Spinal cord (tissue), 10 donors: ENCODE measurements around the gene EMSY. TPM values are rescaled to one million over a fixed set of nuclear protein-coding genes. Genes with fewer than 3 reads are reported as not detected.
A peak's percentile ranks its signal among the peaks of the same experiment; 100 is the strongest.

Experiments used
- DNase-seq, 6 donors: peaks; one replicate each; pipeline versions ENCODE4 v3.0.0 to v3.0.0-alpha.2; 2013 to 2015; ENCODE audit warnings: low spot score in 6 of 6, low read depth in 4 of 6
- H3K27ac ChIP-seq: one replicate; pipeline ENCODE4 v1.5.1; 2013; ENCODE audit warnings: low read depth, low read length, control low read depth
- H3K27me3 ChIP-seq: one replicate; pipeline ENCODE4 v1.6.1; 2013; ENCODE audit warnings: low read length; ENCODE audit not compliant: control insufficient read depth, insufficient read depth
- H3K36me3 ChIP-seq: one replicate; pipeline ENCODE4 v1.6.1; 2013; ENCODE audit warnings: low read length; ENCODE audit not compliant: control insufficient read depth, insufficient read depth
- H3K4me1 ChIP-seq: one replicate; pipeline ENCODE4 v1.6.1; 2013; ENCODE audit warnings: low read length; ENCODE audit not compliant: control insufficient read depth, insufficient read depth
- H3K4me3 ChIP-seq: one replicate; pipeline ENCODE4 v1.5.1; 2013; ENCODE audit warnings: low read depth, low read length, control low read depth
- H3K9me3 ChIP-seq: one replicate; pipeline ENCODE4 v1.6.1; 2013; ENCODE audit warnings: low read length; ENCODE audit not compliant: control insufficient read depth, insufficient read depth
- WGBS: methylation state at CpG from one replicate; pipeline ENCODE4 v1.1.5; 2013; ENCODE audit warnings: missing lambda C conversion rate; ENCODE audit not compliant: insufficient coverage; 5-methylcytosine and 5-hydroxymethylcytosine counted together
- polyA plus RNA-seq, 2 donors: library from polyadenylated mRNA; unstranded; fragments of 120-200 nt; gene quantifications; one replicate each; pipeline ENCODE4 v1.2.1, GENCODE V29; 2013; ENCODE audit not compliant: insufficient read length in 2 of 2
- total RNA-seq, 2 donors: library from RNA; depleted of rRNA in 1 of 2; stranded (reverse); fragments of 120-200 nt in 1 of 2; fragments of >200 nt in 1 of 2; gene quantifications; one replicate each; pipeline versions ENCODE4 v1.2.3 to v1.2.4, GENCODE V29; 2013 to 2014
- donor health status: healthy.

The EMSY gene
- total and polyA plus RNA-seq, 4 donors: 22.6 to 31.8 (median 24.0) TPM

GRCh38 chr11:76543006-76543703 is 98.3 kb downstream of the EMSY start:
- Histone ChIP-seq H3K27me3 (no peaks in the 10 kb centered on the region), H3K9me3 (no peaks in the 10 kb centered on the region), H3K4me3 (no peak overlapping the region), H3K4me1 (no peaks in the 10 kb centered on the region), H3K27ac (no peak overlapping the region), H3K36me3 (peaks cover 18% of the 10 kb centered on the region)
- no peak for DNase-seq
- WGBS: 89% methylated on average over 5 of the region's 7 CpGs

DNA sequence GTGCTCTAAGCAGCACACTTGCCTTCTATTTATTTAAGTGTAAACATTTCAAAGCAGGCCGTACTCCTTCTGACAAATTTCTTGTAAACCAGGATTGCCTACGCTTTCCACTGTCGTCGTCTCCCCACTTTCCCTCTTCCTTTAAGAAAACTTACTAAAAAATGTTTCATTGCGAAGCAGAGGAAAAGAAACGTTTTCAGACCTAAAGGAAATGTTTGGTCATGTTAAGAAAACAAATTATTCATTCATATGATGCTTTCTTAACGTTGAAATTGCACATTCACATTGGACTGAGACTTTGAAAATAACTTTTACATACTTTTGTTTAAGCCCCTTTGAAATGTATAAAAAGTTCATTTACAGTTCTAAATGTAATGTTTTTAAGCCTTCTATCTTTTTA is 106.0 kb downstream of the EMSY start:
- H3K9me3 ChIP-seq: no peaks in the 10 kb centered on the region
- WGBS: 100% methylated on average over 1 of the region's 7 CpGs
- no peak for DNase-seq
- H3K27me3 ChIP-seq: no peaks in the 10 kb centered on the region
- no peaks in the 10 kb centered on the region for H3K36me3 ChIP-seq
- no peak overlapping the region for H3K4me3 ChIP-seq
- H3K27ac ChIP-seq: no peak overlapping the region
- H3K4me1 ChIP-seq: no peaks in the 10 kb centered on the region

GRCh38 chr11:76551400-76551799 is 106.6 kb downstream of the EMSY start:
- Histone ChIP-seq H3K4me1 (no peaks in the 10 kb centered on the region), H3K27ac (no peak overlapping the region), H3K27me3 (no peaks in the 10 kb centered on the region), H3K9me3 (no peaks in the 10 kb centered on the region), H3K36me3 (no peaks in the 10 kb centered on the region), H3K4me3 (no peak overlapping the region)
- peak in 1 of 6 donors; percentile 9 for DNase-seq
- no CpG with 5 or more reads among the region's 2 CpGs for WGBS

DNA sequence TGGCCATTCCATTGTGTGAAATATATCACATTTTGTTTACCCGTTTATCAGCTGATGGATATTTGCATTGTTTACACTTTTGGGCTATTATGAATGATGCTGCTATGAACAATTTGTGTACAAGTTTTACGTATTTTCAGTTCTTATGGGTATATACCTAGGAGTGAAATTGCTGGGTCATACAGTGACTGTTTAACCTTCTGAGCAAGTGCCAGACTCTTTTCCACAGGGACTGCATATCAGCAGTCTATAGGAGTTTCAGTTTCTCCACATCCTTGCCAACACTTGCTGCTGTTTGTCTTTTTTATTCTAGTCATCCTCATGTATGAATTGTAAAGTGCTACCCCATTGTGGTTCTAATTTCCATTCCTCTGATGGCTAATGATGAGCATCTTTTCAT is 108.2 kb downstream of the EMSY start:
- no peaks in the 10 kb centered on the region for H3K36me3 ChIP-seq
- H3K9me3 ChIP-seq: no peaks in the 10 kb centered on the region
- WGBS: no CpG with 5 or more reads among the region's 2 CpGs
- DNase-seq: no peak
- no peaks in the 10 kb centered on the region for H3K27me3 ChIP-seq
- H3K27ac ChIP-seq: no peak overlapping the region
- no peak overlapping the region for H3K4me3 ChIP-seq
- H3K4me1 ChIP-seq: no peaks in the 10 kb centered on the region

- Histone ChIP-seq H3K36me3 (no peaks in the 10 kb centered on the region), H3K9me3 (no peaks in the 10 kb centered on the region), H3K4me3 (no peak overlapping the region), H3K27ac (no peak overlapping the region), H3K27me3 (no peaks in the 10 kb centered on the region), H3K4me1 (no peaks in the 10 kb centered on the region)
- no peak for DNase-seq
- WGBS: no CpG with 5 or more reads among the region's 8 CpGs
Observed at GRCh38 chr11:76553554-76554476, 109.0 kb downstream of the EMSY start.

GRCh38 chr11:76554767-76555166 is 109.9 kb downstream of the EMSY start:
- Histone ChIP-seq H3K36me3 (no peaks in the 10 kb centered on the region), H3K9me3 (no peaks in the 10 kb centered on the region), H3K4me1 (no peaks in the 10 kb centered on the region), H3K27me3 (no peaks in the 10 kb centered on the region), H3K4me3 (no peak overlapping the region), H3K27ac (no peak overlapping the region)
- DNase-seq: no peak
- 74% methylated on average over 5 of the region's 6 CpGs for WGBS

GRCh38 chr11:76557466-76557865 is 112.6 kb downstream of the EMSY start:
- Histone ChIP-seq H3K4me3 (no peak overlapping the region), H3K27me3 (no peaks in the 10 kb centered on the region), H3K4me1 (no peaks in the 10 kb centered on the region), H3K27ac (no peak overlapping the region), H3K9me3 (no peaks in the 10 kb centered on the region), H3K36me3 (no peaks in the 10 kb centered on the region)
- WGBS: 92% methylated on average over 2 of the region's 3 CpGs
- no peak for DNase-seq

DNA sequence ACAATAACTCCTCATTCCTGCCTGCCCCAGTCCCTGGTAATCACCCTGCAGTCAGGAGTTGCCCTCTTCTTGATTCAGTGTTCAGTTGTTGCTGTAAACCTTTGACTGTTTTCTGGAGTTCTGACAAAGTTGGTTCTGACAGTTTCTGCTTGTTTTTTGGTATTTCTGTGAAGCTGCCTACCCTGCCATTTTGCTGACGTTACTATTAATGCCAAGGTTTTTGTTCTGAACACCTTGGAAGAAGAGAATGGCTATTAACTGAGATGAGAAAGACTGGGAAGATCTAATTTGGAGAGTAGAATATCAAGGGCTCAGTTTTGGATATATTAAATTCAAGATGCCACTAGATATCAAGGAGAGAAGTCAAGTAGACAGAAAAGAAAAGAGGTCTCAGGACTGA is 113.7 kb downstream of the EMSY start:
- no peaks in the 10 kb centered on the region for H3K27me3 ChIP-seq
- peaks cover under 1% of the 10 kb centered on the region for H3K9me3 ChIP-seq
- no peaks in the 10 kb centered on the region for H3K36me3 ChIP-seq
- H3K27ac ChIP-seq: no peak overlapping the region
- H3K4me1 ChIP-seq: no peaks in the 10 kb centered on the region
- no peak overlapping the region for H3K4me3 ChIP-seq
- no peak for DNase-seq
- 100% methylated on average over 1 of the region's 1 CpG for WGBS

- Histone ChIP-seq H3K27me3 (no peaks in the 10 kb centered on the region), H3K4me3 (no peak overlapping the region), H3K9me3 (peaks cover 2% of the 10 kb centered on the region), H3K27ac (no peak overlapping the region), H3K36me3 (no peaks in the 10 kb centered on the region), H3K4me1 (no peaks in the 10 kb centered on the region)
- DNase-seq: no peak
- WGBS: 94% methylated on average over 1 of the region's 1 CpG
Observed at GRCh38 chr11:76558891-76559290, 114.1 kb downstream of the EMSY start.

DNA sequence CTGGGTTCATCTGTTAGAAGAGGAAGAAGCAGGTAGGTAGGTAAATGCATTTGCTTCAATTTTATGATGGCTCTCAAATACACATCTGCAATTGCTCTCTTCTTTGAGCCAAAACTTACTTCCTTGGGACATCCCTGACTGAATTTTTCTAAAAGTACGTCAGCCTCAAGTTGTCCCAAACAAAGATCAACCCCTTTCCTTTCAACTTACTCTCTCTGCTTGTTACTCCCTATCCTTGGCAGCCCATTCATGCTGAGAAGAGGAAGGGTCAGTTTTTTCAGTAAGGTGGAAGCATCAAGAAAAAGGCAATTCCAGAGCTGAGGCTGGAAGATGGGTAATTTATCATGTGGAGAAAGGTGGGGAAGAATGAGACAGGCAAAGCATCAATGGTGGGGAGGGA is 114.5 kb downstream of the EMSY start:
- H3K4me1 ChIP-seq: no peaks in the 10 kb centered on the region
- no peak overlapping the region for H3K4me3 ChIP-seq
- H3K27me3 ChIP-seq: no peaks in the 10 kb centered on the region
- no peak for DNase-seq
- no peaks in the 10 kb centered on the region for H3K36me3 ChIP-seq
- H3K27ac ChIP-seq: no peak overlapping the region
- no CpG with 5 or more reads among the region's 1 CpG for WGBS
- peaks cover 2% of the 10 kb centered on the region for H3K9me3 ChIP-seq
